ENCODE results near the gene PCDHA11. TPM values are rescaled to one million over a fixed set of nuclear protein-coding genes. Genes with fewer than 3 reads are reported as not detected.
"Not testable (repeated sequence)": the region's sequence is repeated elsewhere in the genome, so short reads cannot be mapped to it uniquely, and the experiment has no call there.

Gene PCDHA11
- polyA plus RNA-seq, 1 experiment = not detected

GRCh38 chr5:140827704-140828361 is 40.9 kb upstream of the PCDHA11 start, which contains the start of gene PCDHA6:
TSS of gene PCDHA6 (plus strand) at chr5:140827960. CDS start at chr5:140828092, 132 bp downstream.
- ChIA-PET CTCF (no interaction called here), POLR2A (no interaction called here)
- no peak within 1 kb of the TSS for H3K4me3 ChIP-seq (ENCODE audit: low read depth, low read length)
- H3K27me3 ChIP-seq (ENCODE audit: control insufficient read depth, insufficient read depth, low read length) = no peaks in the 10 kb centered on the region
- H3K9me3 ChIP-seq (ENCODE audit: control insufficient read depth, insufficient read depth, low read length) = peaks cover 32% of the 10 kb centered on the region
- no peak for TF ChIP-seq CTCF (IDR thresholded peaks at IDR 0.05; ENCODE audit: low read depth, low read length)
- no peak for DNase-seq (ENCODE audit: low read depth, low spot score)
- H3K27ac ChIP-seq (ENCODE audit: low read depth, low read length) = no peak within 1 kb of the TSS

GRCh38 chr5:140828362-140828737 is 40.4 kb upstream of the PCDHA11 start:
- H3K4me3 ChIP-seq (ENCODE audit: low read depth, low read length) = no peak overlapping the region
- CTCF ChIA-PET = no interaction called here
- H3K9me3 ChIP-seq (ENCODE audit: control insufficient read depth, insufficient read depth, low read length) = peaks cover 27% of the 10 kb centered on the region
- no peak for DNase-seq (ENCODE audit: low read depth, low spot score)
- H3K27me3 ChIP-seq (ENCODE audit: control insufficient read depth, insufficient read depth, low read length) = no peaks in the 10 kb centered on the region
- TF ChIP-seq CTCF (IDR thresholded peaks at IDR 0.05; ENCODE audit: low read depth, low read length) = no peak
- POLR2A ChIA-PET = no interaction called here
- H3K27ac ChIP-seq (ENCODE audit: low read depth, low read length) = no peak overlapping the region

DNA sequence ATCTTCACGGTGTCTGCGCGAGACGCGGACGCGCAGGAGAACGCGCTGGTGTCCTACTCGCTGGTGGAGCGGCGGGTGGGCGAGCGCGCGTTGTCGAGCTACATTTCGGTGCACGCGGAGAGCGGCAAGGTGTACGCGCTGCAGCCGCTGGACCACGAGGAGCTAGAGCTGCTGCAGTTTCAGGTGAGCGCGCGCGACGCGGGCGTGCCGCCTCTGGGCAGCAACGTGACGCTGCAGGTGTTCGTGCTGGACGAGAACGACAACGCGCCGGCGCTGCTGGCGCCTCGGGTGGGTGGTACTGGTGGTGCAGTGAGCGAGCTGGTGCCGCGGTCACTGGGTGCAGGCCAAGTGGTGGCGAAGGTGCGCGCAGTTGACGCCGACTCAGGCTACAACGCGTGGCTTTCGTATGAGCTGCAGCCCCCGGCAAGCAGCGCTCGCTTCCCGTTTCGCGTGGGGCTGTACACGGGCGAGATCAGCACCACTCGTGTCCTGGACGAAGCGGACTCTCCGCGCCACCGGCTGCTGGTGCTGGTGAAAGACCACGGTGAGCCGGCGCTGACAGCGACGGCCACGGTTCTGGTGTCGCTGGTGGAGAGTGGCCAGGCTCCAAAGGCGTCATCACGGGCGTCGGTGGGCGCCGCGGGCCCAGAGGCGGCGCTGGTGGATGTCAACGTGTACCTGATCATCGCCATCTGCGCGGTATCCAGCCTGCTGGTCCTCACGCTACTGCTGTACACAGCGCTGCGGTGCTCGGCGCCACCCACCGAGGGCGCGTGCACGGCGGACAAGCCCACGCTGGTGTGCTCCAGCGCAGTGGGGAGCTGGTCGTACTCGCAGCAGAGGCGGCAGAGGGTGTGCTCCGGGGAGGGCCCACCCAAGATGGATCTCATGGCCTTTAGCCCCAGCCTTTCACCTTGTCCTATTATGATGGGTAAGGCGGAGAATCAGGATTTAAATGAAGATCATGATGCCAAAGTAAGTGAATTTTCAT is 39.0 kb upstream of the PCDHA11 start:
- H3K27me3 ChIP-seq (ENCODE audit: control insufficient read depth, insufficient read depth, low read length); H3K4me3 ChIP-seq (ENCODE audit: low read depth, low read length); CTCF ChIA-PET; H3K27ac ChIP-seq (ENCODE audit: low read depth, low read length); DNase-seq (ENCODE audit: low read depth, low spot score); POLR2A ChIA-PET: not testable (repeated sequence)
- H3K9me3 ChIP-seq (ENCODE audit: control insufficient read depth, insufficient read depth, low read length) = peaks cover 26% of the 10 kb centered on the region

GRCh38 chr5:140833993-140834392 is 34.8 kb upstream of the PCDHA11 start, which contains the start of gene PCDHA7:
TSS of gene PCDHA7 (plus strand) at chr5:140834269. CDS start at chr5:140834384, 115 bp downstream.
- no peak for TF ChIP-seq CTCF (IDR thresholded peaks at IDR 0.05; ENCODE audit: low read depth, low read length)
- H3K9me3 ChIP-seq (ENCODE audit: control insufficient read depth, insufficient read depth, low read length) = peaks cover 42% of the 10 kb centered on the region
- no peak within 1 kb of the TSS for H3K27ac ChIP-seq (ENCODE audit: low read depth, low read length)
- H3K4me3 ChIP-seq (ENCODE audit: low read depth, low read length) = no peak within 1 kb of the TSS
- H3K27me3 ChIP-seq (ENCODE audit: control insufficient read depth, insufficient read depth, low read length) = no peaks in the 10 kb centered on the region
- ChIA-PET POLR2A (no interaction called here), CTCF (no interaction called here)
- no peak for DNase-seq (ENCODE audit: low read depth, low spot score)

DNA sequence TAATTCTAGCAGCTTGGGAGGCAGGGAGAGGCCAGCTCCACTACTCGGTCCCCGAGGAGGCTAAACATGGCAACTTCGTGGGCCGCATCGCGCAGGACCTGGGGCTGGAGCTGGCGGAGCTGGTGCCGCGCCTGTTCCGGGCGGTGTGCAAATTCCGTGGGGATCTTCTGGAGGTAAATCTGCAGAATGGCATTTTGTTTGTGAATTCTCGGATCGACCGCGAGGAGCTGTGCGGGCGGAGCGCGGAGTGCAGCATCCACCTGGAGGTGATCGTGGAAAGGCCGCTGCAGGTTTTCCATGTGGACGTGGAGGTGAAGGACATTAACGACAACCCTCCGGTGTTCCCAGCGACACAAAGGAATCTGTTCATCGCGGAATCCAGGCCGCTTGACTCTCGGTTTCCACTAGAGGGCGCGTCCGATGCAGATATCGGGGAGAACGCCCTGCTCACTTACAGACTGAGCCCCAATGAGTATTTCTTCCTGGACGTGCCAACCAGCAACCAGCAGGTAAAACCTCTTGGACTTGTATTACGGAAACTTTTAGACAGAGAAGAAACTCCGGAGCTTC is 34.2 kb upstream of the PCDHA11 start:
- H3K4me3 ChIP-seq (ENCODE audit: low read depth, low read length); POLR2A ChIA-PET; H3K27me3 ChIP-seq (ENCODE audit: control insufficient read depth, insufficient read depth, low read length); H3K27ac ChIP-seq (ENCODE audit: low read depth, low read length); CTCF ChIA-PET; DNase-seq (ENCODE audit: low read depth, low spot score): not testable (repeated sequence)
- H3K9me3 ChIP-seq (ENCODE audit: control insufficient read depth, insufficient read depth, low read length) = peaks cover 37% of the 10 kb centered on the region

Measured in AG04450 (cell line).